Dendritic cell treated with granulocyte-macrophage colony-stimulating factor and Interleukin-4, amounts not matched to agents 40 ng/mL and 50 ng/mL, for 4 days (primary cell): ENCODE data around the gene PAPOLA.

Experiments
- H3K27ac Mint-ChIP-seq: one replicate; pipeline ENCODE4 v1.8.0; 2022; ENCODE audit warnings: mild to moderate bottlenecking, mixed read lengths
- H3K27me3 Mint-ChIP-seq: one replicate; pipeline ENCODE4 v1.8.0; 2022; ENCODE audit warnings: mild to moderate bottlenecking, mixed read lengths
- H3K36me3 Mint-ChIP-seq: one replicate; pipeline ENCODE4 v1.8.0; 2022; ENCODE audit warnings: low read depth, mixed read lengths
- H3K4me1 Mint-ChIP-seq: one replicate; pipeline ENCODE4 v1.8.0; 2022; ENCODE audit warnings: low read depth, mixed read lengths
- H3K4me3 Mint-ChIP-seq: one replicate; pipeline ENCODE4 v1.8.0; 2022; ENCODE audit warnings: mild to moderate bottlenecking, moderate library complexity, mixed read lengths
- H3K9me3 Mint-ChIP-seq: one replicate; pipeline ENCODE4 v1.8.0; 2022; ENCODE audit warnings: mixed read lengths
- intact Hi-C: fragments of 100-400 bp; cut with micrococcal nuclease; formaldehyde crosslinking; loops from one replicate; pipeline ENCODE4 v1.15.0; 2022

The PAPOLA gene

GRCh38 chr14:96589577-96589976 lies 87.4 kb downstream of the PAPOLA start:
- intact Hi-C loops, result no loop called here
- Mint-ChIP-seq H3K4me3 (no peak overlapping the region), H3K4me1 (peaks cover 15% of the 10 kb centered on the region), H3K27ac (no peak overlapping the region), H3K27me3 (peaks cover 63% of the 10 kb centered on the region), H3K9me3 (no peaks in the 10 kb centered on the region), H3K36me3 (no peaks in the 10 kb centered on the region)

GRCh38 chr14:96590190-96590864 lies 88.1 kb downstream of the PAPOLA start:
- no peaks in the 10 kb centered on the region for H3K36me3 Mint-ChIP-seq
- peaks cover 56% of the 10 kb centered on the region for H3K27me3 Mint-ChIP-seq
- H3K9me3 Mint-ChIP-seq, result no peaks in the 10 kb centered on the region
- peaks cover 15% of the 10 kb centered on the region for H3K4me1 Mint-ChIP-seq
- no peak overlapping the region for H3K27ac Mint-ChIP-seq
- intact Hi-C loops, result no loop called here
- H3K4me3 Mint-ChIP-seq, result no peak overlapping the region

- peaks cover 50% of the 10 kb centered on the region for H3K27me3 Mint-ChIP-seq
- no peak overlapping the region for H3K4me3 Mint-ChIP-seq
- no peaks in the 10 kb centered on the region for H3K36me3 Mint-ChIP-seq
- intact Hi-C loops, result no loop called here
- H3K27ac Mint-ChIP-seq, result no peak overlapping the region
- H3K4me1 Mint-ChIP-seq, result peaks cover 15% of the 10 kb centered on the region
- H3K9me3 Mint-ChIP-seq, result no peaks in the 10 kb centered on the region
Measured at GRCh38 chr14:96592591-96593386, 90.6 kb downstream of the PAPOLA start.

GRCh38 chr14:96594961-96595360 lies 92.8 kb downstream of the PAPOLA start:
- Mint-ChIP-seq H3K27me3 (peaks cover 33% of the 10 kb centered on the region), H3K36me3 (no peaks in the 10 kb centered on the region), H3K4me1 (peaks cover 5% of the 10 kb centered on the region), H3K27ac (no peak overlapping the region), H3K9me3 (no peaks in the 10 kb centered on the region), H3K4me3 (no peak overlapping the region)
- intact Hi-C loops, result no loop called here

- Mint-ChIP-seq H3K27me3 (peaks cover 14% of the 10 kb centered on the region), H3K9me3 (no peaks in the 10 kb centered on the region), H3K4me1 (peaks cover 4% of the 10 kb centered on the region), H3K27ac (no peak overlapping the region), H3K36me3 (no peaks in the 10 kb centered on the region), H3K4me3 (no peak overlapping the region)
- intact Hi-C loops, result no loop called here
Measured at GRCh38 chr14:96597680-96598079, 95.5 kb downstream of the PAPOLA start.

- H3K27ac Mint-ChIP-seq, result no peak overlapping the region
- H3K4me3 Mint-ChIP-seq, result no peak overlapping the region
- no peaks in the 10 kb centered on the region for H3K9me3 Mint-ChIP-seq
- intact Hi-C loops, result no loop called here
- H3K36me3 Mint-ChIP-seq, result no peaks in the 10 kb centered on the region
- H3K4me1 Mint-ChIP-seq, result no peaks in the 10 kb centered on the region
- peaks cover 6% of the 10 kb centered on the region for H3K27me3 Mint-ChIP-seq
Measured at GRCh38 chr14:96598332-96598928, 96.2 kb downstream of the PAPOLA start.

GRCh38 chr14:96599076-96599475 lies 96.9 kb downstream of the PAPOLA start:
- H3K9me3 Mint-ChIP-seq, result no peaks in the 10 kb centered on the region
- no peak overlapping the region for H3K27ac Mint-ChIP-seq
- no peaks in the 10 kb centered on the region for H3K27me3 Mint-ChIP-seq
- intact Hi-C loops, result no loop called here
- H3K4me3 Mint-ChIP-seq, result no peak overlapping the region
- no peaks in the 10 kb centered on the region for H3K4me1 Mint-ChIP-seq
- no peaks in the 10 kb centered on the region for H3K36me3 Mint-ChIP-seq

GRCh38 chr14:96602186-96602585 lies 100.0 kb downstream of the PAPOLA start:
- no peak overlapping the region for H3K4me3 Mint-ChIP-seq
- H3K27ac Mint-ChIP-seq, result no peak overlapping the region
- H3K36me3 Mint-ChIP-seq, result no peaks in the 10 kb centered on the region
- H3K9me3 Mint-ChIP-seq, result no peaks in the 10 kb centered on the region
- no peaks in the 10 kb centered on the region for H3K27me3 Mint-ChIP-seq
- intact Hi-C loops, result no loop called here
- no peaks in the 10 kb centered on the region for H3K4me1 Mint-ChIP-seq

- Mint-ChIP-seq H3K27me3 (no peaks in the 10 kb centered on the region), H3K4me1 (no peaks in the 10 kb centered on the region), H3K9me3 (no peaks in the 10 kb centered on the region), H3K36me3 (no peaks in the 10 kb centered on the region), H3K4me3 (no peak overlapping the region), H3K27ac (no peak overlapping the region)
- intact Hi-C loops, result no loop called here
Measured at GRCh38 chr14:96603350-96604255, 101.4 kb downstream of the PAPOLA start.

- no peaks in the 10 kb centered on the region for H3K36me3 Mint-ChIP-seq
- no peaks in the 10 kb centered on the region for H3K9me3 Mint-ChIP-seq
- no peak overlapping the region for H3K27ac Mint-ChIP-seq
- no peaks in the 10 kb centered on the region for H3K4me1 Mint-ChIP-seq
- no peak overlapping the region for H3K4me3 Mint-ChIP-seq
- H3K27me3 Mint-ChIP-seq, result peaks cover 1% of the 10 kb centered on the region
- intact Hi-C loops, result no loop called here
Measured at GRCh38 chr14:96614481-96614881, 112.3 kb downstream of the PAPOLA start.

GRCh38 chr14:96616161-96616721 lies 114.1 kb downstream of the PAPOLA start:
- no peak overlapping the region for H3K4me3 Mint-ChIP-seq
- H3K9me3 Mint-ChIP-seq, result no peaks in the 10 kb centered on the region
- H3K4me1 Mint-ChIP-seq, result no peaks in the 10 kb centered on the region
- H3K27me3 Mint-ChIP-seq, result no peaks in the 10 kb centered on the region
- H3K36me3 Mint-ChIP-seq, result no peaks in the 10 kb centered on the region
- no peak overlapping the region for H3K27ac Mint-ChIP-seq
- intact Hi-C loops, result no loop called here
